Inferior parietal cortex (tissue), 1 donor: ENCODE results near the gene HACD1.

ENCODE experiments used
- DNase-seq: peaks from one replicate; pipeline ENCODE4 v3.0.0-alpha.2; 2016; ENCODE audit errors: extremely low spot score

The HACD1 gene

DNA sequence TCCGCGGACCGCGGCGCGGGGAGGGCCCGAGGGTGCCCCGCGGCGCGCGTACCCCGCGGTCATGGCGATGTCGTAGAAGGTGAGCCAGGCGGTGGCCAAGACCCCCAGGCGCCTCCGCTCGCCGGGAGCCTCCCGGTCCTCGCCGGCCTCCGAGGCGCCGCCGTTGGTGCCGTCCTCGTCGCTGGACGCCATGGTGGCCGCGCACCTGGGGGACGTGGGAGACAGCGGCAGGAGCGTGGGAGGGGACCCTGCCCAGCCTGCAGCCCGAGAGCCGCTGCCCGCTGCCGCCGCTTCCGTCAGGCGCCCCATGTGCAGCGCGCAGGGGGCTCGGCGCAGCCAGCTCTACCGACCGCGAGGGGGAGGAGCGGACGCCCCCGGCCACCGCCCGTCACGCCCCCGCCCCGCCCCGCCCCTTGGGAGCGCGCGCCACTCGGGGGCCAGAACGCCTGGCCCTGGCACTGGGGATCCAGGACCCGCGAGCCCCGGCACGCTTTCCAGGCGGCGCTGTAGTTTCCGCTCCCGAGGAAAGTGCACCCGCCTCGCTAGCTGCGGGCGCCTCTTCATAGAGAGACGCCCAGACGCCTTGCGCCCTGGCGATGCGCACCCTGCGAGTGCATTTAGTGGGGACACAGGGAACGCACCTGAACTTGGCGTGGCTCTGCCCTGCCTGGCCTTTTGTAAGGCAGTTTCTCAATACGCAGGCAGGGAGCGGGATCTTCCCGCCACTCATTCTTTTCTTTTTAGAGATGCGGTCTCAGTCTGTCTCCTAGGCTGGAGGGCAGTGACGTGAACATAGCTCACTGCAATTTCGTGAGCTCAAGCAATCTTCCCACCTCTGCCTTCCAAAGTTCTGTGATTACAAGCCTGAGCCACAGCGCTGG is at the start of gene HACD1:
Gene HACD1, minus strand, starts transcription at position 344 of the 881 bp plus-strand sequence. Its CDS starts 35 bp downstream, at position 309.
- peak; percentile 43 for DNase-seq

- DNase-seq, result peak; percentile 69
Observed at GRCh38 chr10:17665747-17666146, 48.6 kb upstream of the HACD1 start.

DNA sequence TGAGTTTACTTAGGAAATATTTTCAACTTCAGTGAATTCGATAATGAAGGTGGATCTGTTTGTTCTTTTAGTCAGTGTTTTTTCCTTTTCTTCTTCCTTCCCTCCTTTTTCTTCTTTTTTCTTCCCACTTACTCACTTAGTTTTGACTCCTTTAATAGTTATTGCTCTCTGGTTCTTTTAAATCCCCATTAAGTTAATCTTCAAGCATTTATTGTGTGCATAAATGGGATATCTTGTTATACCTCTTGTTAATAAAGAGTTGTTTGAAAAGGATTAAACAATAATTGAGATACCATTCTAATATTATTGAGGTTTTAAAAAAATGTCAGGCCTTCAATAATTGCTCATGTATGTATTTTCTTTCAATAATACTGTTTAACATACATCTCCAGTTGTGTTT is 46.3 kb upstream of the HACD1 start:
- DNase-seq, result no peak

GRCh38 chr10:17662193-17663138 is 45.3 kb upstream of the HACD1 start:
- DNase-seq, result no peak

- no peak for DNase-seq
Observed at GRCh38 chr10:17661510-17661909, 44.3 kb upstream of the HACD1 start.

- no peak for DNase-seq
Observed at GRCh38 chr10:17660921-17661320, 43.7 kb upstream of the HACD1 start.

DNA sequence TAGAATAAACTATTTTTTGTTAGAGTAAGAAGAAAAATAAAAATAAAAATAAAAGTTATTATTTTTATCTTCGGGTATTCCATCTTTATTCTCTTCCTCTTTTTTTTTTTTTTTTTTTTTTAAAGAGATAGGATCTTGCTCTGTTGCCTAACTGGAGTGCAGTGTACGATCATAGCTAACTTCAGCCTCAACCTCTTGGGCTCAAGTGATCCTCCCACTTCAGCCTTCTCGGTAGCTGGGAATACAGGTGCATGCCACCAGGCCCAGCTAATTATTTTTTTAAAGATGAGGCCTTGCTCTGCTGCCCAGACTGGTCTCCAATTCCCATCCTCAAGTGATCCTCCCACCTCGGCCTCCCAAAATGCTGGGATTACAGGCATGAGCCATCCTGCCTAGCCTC is 42.2 kb upstream of the HACD1 start:
- DNase-seq, result no peak

DNA sequence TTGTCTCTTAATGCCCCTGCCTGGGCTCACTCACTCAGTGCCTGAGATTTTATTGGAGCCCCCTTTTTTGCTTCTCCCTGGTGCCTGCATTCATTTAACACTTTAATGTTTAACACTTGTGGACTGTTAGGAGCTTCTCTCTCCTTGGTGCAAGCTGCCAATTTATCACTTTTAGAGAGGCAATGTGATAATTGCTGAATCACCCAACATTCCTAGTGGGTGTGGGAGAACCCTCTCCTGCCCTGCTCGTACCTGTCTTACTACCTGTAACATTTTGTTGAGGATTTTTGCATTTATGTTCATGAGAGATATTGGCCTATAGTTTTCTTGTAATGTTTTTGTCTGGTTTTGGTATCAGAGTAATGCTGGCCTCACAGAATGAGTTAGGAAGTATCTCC is 39.9 kb upstream of the HACD1 start:
- DNase-seq, result no peak

GRCh38 chr10:17655567-17656146 is 38.5 kb upstream of the HACD1 start:
- DNase-seq, result no peak

DNA sequence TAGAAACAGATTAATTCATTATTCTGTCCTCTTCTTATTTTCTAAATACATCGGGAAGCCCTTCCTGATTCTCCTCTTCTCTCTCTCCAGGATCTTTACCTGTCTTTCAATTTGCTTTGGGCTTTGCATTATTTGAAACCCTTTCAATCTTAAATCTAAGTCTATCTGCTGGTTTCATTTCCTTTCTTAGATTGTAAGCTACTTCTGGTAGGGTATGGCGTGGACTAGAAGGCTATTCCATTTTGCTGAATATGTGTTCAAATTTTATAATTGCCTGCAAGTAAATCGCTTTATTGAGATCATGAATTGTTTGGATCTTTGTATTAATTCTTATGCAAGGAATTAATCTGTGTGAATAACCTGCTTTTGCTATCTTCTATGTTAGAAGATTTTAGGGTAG is 37.8 kb upstream of the HACD1 start:
- no peak for DNase-seq

DNA sequence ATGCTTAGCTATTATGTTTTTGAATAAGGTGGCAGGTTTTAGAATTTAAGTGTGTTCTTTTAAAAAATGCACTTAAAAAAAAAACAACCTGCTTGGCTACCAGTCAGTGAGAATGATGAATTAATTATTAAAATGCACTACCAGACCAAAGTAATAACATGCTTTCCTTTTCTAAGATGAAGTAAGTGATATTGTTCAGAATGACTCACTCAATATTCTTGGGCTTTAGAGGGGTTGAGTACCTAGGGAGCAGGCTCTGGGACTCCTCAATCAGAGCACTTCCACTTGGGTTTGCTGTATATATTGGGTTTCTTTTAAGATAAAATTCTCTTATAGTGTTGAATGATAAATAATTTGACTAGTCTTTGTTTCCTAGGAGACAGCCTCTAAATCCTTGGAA is 35.4 kb upstream of the HACD1 start:
- DNase-seq, result no peak

- no peak for DNase-seq
Observed at GRCh38 chr10:17651896-17652295, 34.7 kb upstream of the HACD1 start.

- DNase-seq, result no peak
Observed at GRCh38 chr10:17650416-17650815, 33.2 kb upstream of the HACD1 start.

DNA sequence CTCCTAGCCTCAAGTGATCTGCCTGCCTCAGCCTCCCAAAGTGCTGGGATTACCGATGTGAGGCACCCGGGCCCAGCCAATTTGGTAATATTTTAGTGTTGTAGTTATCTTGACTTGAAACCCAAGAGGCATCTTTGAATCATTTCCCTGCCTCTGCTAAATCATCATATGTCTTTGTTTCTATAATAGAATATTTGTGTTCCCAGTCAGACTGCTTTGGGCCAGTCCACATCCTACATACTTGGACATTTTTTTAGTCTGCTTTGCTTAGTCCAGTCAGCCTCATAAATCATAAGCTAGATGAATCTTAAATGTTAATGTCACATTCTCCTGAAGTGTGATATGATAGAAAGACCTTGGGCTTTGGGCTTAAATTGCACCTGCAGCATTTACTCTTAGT is 32.7 kb upstream of the HACD1 start:
- DNase-seq, result no peak

- no peak for DNase-seq
Observed at GRCh38 chr10:17649052-17649451, 31.9 kb upstream of the HACD1 start.

- no peak for DNase-seq
Observed at GRCh38 chr10:17648243-17649035, 31.3 kb upstream of the HACD1 start.

- DNase-seq, result no peak
Observed at GRCh38 chr10:17647326-17647725, 30.2 kb upstream of the HACD1 start.

DNA sequence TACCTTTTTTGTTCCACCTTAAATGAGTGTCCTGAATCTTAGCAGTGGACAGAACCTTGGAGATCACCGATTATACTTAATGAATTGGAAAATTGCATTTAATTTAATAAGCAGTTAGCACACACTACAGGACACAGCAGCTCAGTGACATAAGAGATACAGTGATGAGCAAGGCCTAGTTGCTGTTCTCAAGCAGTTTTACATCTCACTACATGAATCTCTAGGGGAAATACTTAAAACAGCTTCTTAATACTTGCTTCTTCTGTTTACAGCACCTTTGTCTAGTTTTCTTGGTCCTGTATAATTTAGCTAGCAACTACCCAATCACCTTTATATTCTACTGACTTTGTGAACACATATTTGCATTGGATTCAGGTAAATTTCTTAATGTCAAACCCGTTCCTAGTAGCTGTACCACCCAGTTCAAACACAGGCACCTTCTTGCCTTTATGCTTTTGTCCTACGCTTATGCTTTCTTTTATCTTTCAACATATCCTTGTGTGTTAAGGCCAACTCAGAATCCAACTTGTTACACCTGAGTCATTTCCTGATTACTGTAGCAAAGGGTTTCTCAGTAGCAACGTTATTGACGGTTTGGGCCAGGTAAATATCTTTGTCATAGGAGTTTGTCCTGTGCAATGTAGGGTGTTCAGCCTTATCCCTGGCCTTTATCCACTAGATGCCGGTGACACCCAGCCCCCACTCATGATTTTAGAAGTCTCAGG is 28.6 kb upstream of the HACD1 start:
- no peak for DNase-seq

DNA sequence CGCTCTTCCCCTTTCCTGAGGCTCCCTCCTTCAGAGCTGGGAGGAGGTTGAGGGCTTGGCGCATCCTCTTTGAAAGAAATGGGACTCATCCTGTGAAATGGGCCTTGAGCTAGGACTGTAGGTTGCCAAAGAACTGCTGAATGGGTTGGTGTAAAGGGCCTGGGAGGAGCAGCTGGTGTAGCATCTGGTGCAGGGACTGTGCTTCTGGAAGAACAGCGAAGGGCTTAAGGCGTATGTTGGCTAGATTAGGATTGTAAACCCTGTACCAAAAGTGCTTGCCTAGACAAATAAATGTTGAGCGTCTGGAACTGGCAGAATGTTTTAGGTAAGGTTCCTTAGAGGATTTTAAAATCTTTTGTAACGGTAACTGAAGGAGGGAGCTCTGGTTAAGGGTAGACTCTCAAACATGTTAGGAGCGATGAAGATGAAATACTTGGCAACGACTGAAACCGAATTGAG is 27.3 kb upstream of the HACD1 start:
- peak; percentile 43 for DNase-seq

- DNase-seq, result peak; percentile 94
Observed at GRCh38 chr10:17643755-17644484, 26.7 kb upstream of the HACD1 start, which contains the start of gene STAM. STAM (plus strand) TSS chr10:17644151; CDS start chr10:17644340, 189 bp downstream.
